SU-DHL-6 (cell line): ENCODE data around the gene ANKH.

Experiments used
- H2AFZ ChIP-seq: fragments of 200-600 bp; sonication (generic); 2 replicates; pipeline ENCODE4 v1.6.1; 2014; ENCODE audit warnings: low read depth, mild to moderate bottlenecking, moderate library complexity, mixed read lengths, antibody characterized with exemption, low read length; ENCODE audit not compliant: severe bottlenecking
- H3F3A ChIP-seq: fragments of 200-600 bp; shearing (Covaris generic); 2 replicates; pipeline ENCODE4 v1.6.0; 2016; ENCODE audit warnings: antibody characterized with exemption, mild to moderate bottlenecking; ENCODE audit not compliant: insufficient read depth
- H3K27ac ChIP-seq: fragments of 200-600 bp; sonication (generic); 2 replicates; pipeline ENCODE4 v1.5.1; 2016; ENCODE audit warnings: low read depth, mild to moderate bottlenecking, low read length, moderate library complexity, mixed read lengths
- H3K27me3 ChIP-seq: fragments of 200-600 bp; sonication (generic), shearing (Covaris generic); 2 replicates; pipeline ENCODE4 v1.6.0; 2014; ENCODE audit warnings: mild to moderate bottlenecking, low read length
- H3K36me3 ChIP-seq: fragments of 200-600 bp; sonication (generic); 2 replicates; pipeline ENCODE4 v1.6.1; 2014; ENCODE audit warnings: mild to moderate bottlenecking, low read length, mixed read lengths
- H3K4me2 ChIP-seq: fragments of 300-600, 200-600 bp; shearing (Covaris generic), sonication (generic); 2 replicates; pipeline ENCODE4 v1.6.0; 2014; ENCODE audit warnings: low read length, low read depth, mild to moderate bottlenecking; ENCODE audit not compliant: poor library complexity, severe bottlenecking
- H3K4me3 ChIP-seq: fragments of 200-600 bp; sonication (generic); 2 replicates; pipeline ENCODE4 v1.5.1; 2014; ENCODE audit warnings: antibody characterized with exemption, low read length, mild to moderate bottlenecking, mixed read lengths; ENCODE audit not compliant: insufficient read depth, poor library complexity, severe bottlenecking
- H3K79me2 ChIP-seq: fragments of 200-600 bp; sonication (generic); 2 replicates; pipeline ENCODE4 v1.6.1; 2014; ENCODE audit warnings: mild to moderate bottlenecking, low read length, moderate library complexity; ENCODE audit not compliant: insufficient read depth
- H3K9ac ChIP-seq: fragments of 200-600 bp; sonication (generic); 2 replicates; pipeline ENCODE4 v1.7.0; 2014; ENCODE audit warnings: mild to moderate bottlenecking, low read length
- H3K9me2 ChIP-seq: fragments of 200-600 bp; sonication (generic); replicated peaks from 2 replicates; pipeline ENCODE4 v1.6.1; 2014; ENCODE audit warnings: low read length; ENCODE audit not compliant: insufficient read depth
- H3K9me3 ChIP-seq: fragments of 200-600 bp; sonication (generic); 2 replicates; pipeline ENCODE4 v1.6.1; 2014; ENCODE audit warnings: low read length, mixed read lengths; ENCODE audit not compliant: insufficient read depth
- H4K20me1 ChIP-seq: fragments of 200-600 bp; sonication (generic); 2 replicates; pipeline ENCODE4 v1.6.1; 2014; ENCODE audit warnings: low read depth, mild to moderate bottlenecking, antibody characterized with exemption, low read length, moderate library complexity, mixed read lengths
- CTCF ChIP-seq: fragments of 200-600 bp; sonication (generic); IDR thresholded peaks from one replicate; pipeline ENCODE4 v1.5.1; 2017; ENCODE audit warnings: antibody characterized with exemption, mild to moderate bottlenecking, low read length, moderate library complexity; ENCODE audit not compliant: insufficient read depth, poor library complexity, severe bottlenecking
- EZH2phosphoT487 ChIP-seq: fragments of 200-600 bp; sonication (generic), shearing (Covaris generic); conservative IDR thresholded peaks from 2 replicates; pipeline ENCODE4 v1.6.1; 2018; ENCODE audit warnings: mild to moderate bottlenecking, antibody characterized with exemption, low read length, moderate library complexity, mixed read lengths

Gene ANKH

DNA sequence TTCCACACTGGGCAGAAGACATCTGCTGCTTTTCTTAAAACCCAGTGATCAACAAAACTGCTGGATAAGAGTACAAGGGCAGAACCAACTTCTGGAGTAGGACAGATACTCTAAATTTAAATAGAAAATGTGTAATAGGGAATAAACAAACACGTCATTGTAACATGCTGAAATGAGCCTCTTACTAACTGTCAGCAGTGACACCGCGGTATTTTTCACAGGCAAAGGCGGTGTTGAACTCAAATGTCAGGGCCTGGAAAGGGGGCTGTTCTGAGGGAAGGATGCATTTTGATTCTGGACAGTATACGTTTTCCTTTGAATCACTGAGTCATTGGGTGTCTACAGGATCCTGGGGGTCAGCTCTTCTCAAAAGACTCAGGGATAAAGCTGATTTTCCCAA lies 133.5 kb downstream of the ANKH start:
- Histone ChIP-seq H3K27me3 (no peaks in the 10 kb centered on the region), H3K27ac (no peak overlapping the region), H3K9me3 (no peaks in the 10 kb centered on the region), H3K36me3 (peaks cover 8% of the 10 kb centered on the region), H2AFZ (no peak overlapping the region), H3K4me2 (no peak overlapping the region), H3K9ac (no peak overlapping the region), H4K20me1 (no peaks in the 10 kb centered on the region), H3K4me3 (no peak overlapping the region), H3F3A (no peaks in the 10 kb centered on the region), H3K79me2 (no peaks in the 10 kb centered on the region), H3K9me2 (no peaks in the 10 kb centered on the region)
- no peak for TF ChIP-seq CTCF
- TF ChIP-seq EZH2phosphoT487: no peak

DNA sequence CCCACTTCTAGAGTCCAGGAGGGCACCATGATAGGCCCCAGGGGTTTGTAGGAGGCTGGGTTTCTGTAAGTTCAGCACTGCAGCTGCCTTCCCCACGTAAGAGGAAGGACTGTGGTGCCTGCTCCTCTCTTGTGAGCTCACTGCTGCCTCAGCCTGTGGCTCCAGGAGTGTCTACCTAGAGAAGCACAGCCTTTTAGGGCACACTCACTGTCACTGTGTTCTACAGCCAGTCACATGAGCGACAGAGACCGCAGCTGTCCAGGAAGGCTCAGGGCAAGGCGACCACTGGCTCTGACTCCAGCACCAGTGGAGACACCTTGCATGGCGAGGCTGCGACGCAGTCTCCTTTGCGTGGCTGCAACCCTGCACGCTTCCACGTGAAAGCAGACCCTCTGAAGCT lies 134.3 kb downstream of the ANKH start:
- no peak overlapping the region for H3K4me3 ChIP-seq
- no peaks in the 10 kb centered on the region for H3K27me3 ChIP-seq
- no peaks in the 10 kb centered on the region for H3K79me2 ChIP-seq
- no peaks in the 10 kb centered on the region for H3K9me2 ChIP-seq
- H3K4me2 ChIP-seq: no peak overlapping the region
- H4K20me1 ChIP-seq: no peaks in the 10 kb centered on the region
- no peak overlapping the region for H3K27ac ChIP-seq
- no peak overlapping the region for H3K9ac ChIP-seq
- no peaks in the 10 kb centered on the region for H3K9me3 ChIP-seq
- H3F3A ChIP-seq: no peaks in the 10 kb centered on the region
- TF ChIP-seq CTCF (no peak), EZH2phosphoT487 (no peak)
- H3K36me3 ChIP-seq: peaks cover 8% of the 10 kb centered on the region
- H2AFZ ChIP-seq: no peak overlapping the region

DNA sequence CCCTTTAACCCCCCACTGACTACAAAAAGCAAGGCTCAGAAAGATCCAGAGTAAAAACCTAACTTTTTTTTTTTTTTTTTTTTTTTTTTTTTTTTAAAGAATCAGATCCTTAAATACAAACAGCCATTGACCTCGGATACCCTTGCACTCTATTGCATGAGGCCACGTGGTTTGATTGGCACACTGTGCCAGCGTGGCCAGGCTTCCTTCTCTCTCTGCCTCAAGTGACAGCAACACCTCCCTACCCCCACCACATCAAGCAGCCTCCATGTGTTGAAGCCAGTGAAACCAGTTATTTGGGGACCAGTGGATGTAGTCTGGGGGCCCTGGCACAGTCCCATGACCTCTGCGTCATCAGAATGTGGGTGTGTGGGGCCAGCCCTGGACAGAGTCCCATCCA lies 135.6 kb downstream of the ANKH start:
- Histone ChIP-seq H3K27me3 (no peaks in the 10 kb centered on the region), H3K4me3 (no peak overlapping the region), H3K27ac (no peak overlapping the region), H3K9ac (no peak overlapping the region), H3K4me2 (no peak overlapping the region), H3K79me2 (no peaks in the 10 kb centered on the region), H3K9me2 (no peaks in the 10 kb centered on the region), H4K20me1 (no peaks in the 10 kb centered on the region), H3F3A (no peaks in the 10 kb centered on the region), H2AFZ (no peak overlapping the region), H3K36me3 (peaks cover 3% of the 10 kb centered on the region; the same call in 1 of the 2 replicates), H3K9me3 (no peaks in the 10 kb centered on the region)
- TF ChIP-seq EZH2phosphoT487 (no peak), CTCF (no peak)
